HEK293 (cell line): ENCODE data around the gene PUM2.

Source experiments
- CTCF ChIP-seq: fragments of 450-650 bp; formaldehyde crosslinking; IDR thresholded peaks from 2 replicates; pipeline ENCODE4 v1.5.1; 2016; ENCODE audit warnings: missing biosample characterization, missing genetic modification characterization
- SETDB1 ChIP-seq: IDR thresholded peaks from one replicate; pipeline ENCODE4 v1.6.1; 2017; ENCODE audit warnings: mild to moderate bottlenecking, low read length, moderate library complexity, mixed read lengths; ENCODE audit not compliant: insufficient read length
- ZBTB11 ChIP-seq: fragments of 450-650 bp; formaldehyde crosslinking; conservative IDR thresholded peaks from 2 replicates; pipeline ENCODE4 v1.5.1; 2016; ENCODE audit warnings: low read depth, missing biosample characterization, missing genetic modification characterization

GRCh38 chr2:20322527-20323300 lies 27.9 kb downstream of the PUM2 start:
- no peak for TF ChIP-seq ZBTB11 (tag by site-specific recombination)
- no peak for TF ChIP-seq SETDB1
- TF ChIP-seq CTCF (tag by site-specific recombination) = no peak
